K562 (cell line): ENCODE measurements around the gene HDAC1. TPM values are rescaled to one million over a fixed set of nuclear protein-coding genes. Genes with fewer than 3 reads are reported as not detected.
A peak's percentile ranks its signal among the peaks of the same experiment; 100 is the strongest.

Experiments used
- ARID3B ChIP-seq: fragments of 250-450 bp; sonication (Bioruptor Pico); IDR thresholded peaks from 2 replicates; pipeline ENCODE4 v1.4.0; 2020; ENCODE audit warnings: borderline replicate concordance
- BRCA1 ChIP-seq, 2 experiments: fragments of 450-650 bp in 1 of 2; sonication (generic) in 1 of 2; formaldehyde crosslinking in 1 of 2; IDR thresholded peaks; 2 replicates each; pipeline versions ENCODE4 v1.5.0 to v1.6.1; 2017 to 2020; ENCODE audit warnings: mild to moderate bottlenecking in 1 of 2, missing genetic modification reagents in 1 of 2
- ELF4 ChIP-seq: fragments of 450-650 bp; formaldehyde crosslinking; IDR thresholded peaks from 2 replicates; pipeline ENCODE4 v1.4.0; 2022; ENCODE audit warnings: missing genetic modification characterization
- JUNB ChIP-seq: fragments of 450-650 bp; formaldehyde crosslinking; conservative IDR thresholded peaks from 2 replicates; pipeline ENCODE4 v1.4.0; 2020; ENCODE audit warnings: mild to moderate bottlenecking
- KLF1 ChIP-seq: fragments of 450-650 bp; IDR thresholded peaks from 2 replicates; pipeline ENCODE4 v1.6.1; 2016; ENCODE audit warnings: missing genetic modification characterization, missing compliant biosample characterization
- MITF ChIP-seq: IDR thresholded peaks from 2 replicates; pipeline ENCODE4 v1.6.1; 2014; ENCODE audit warnings: antibody characterized with exemption
- NR2F6 ChIP-seq: fragments of 450-650 bp; formaldehyde crosslinking; IDR thresholded peaks from 2 replicates; pipeline ENCODE4 v1.4.0; 2020; ENCODE audit warnings: mild to moderate bottlenecking
- NR3C1 ChIP-seq: sonication (generic); formaldehyde crosslinking; IDR thresholded peaks from 2 replicates; pipeline ENCODE4 v1.8.1; 2022; ENCODE audit warnings: missing genetic modification reagents
- TSHZ1 ChIP-seq: fragments of 250-450 bp; sonication (Bioruptor Pico); IDR thresholded peaks from 2 replicates; pipeline ENCODE4 v1.4.0; 2020; ENCODE audit warnings: mild to moderate bottlenecking, moderate library complexity
- YY1 ChIP-seq, 3 experiments: IDR thresholded peaks; 2 replicates each; pipeline ENCODE4 v1.6.1; 2011; ENCODE audit warnings: low read length in 2 of 3, mild to moderate bottlenecking in 2 of 3, moderate library complexity in 2 of 3, borderline replicate concordance in 1 of 3, control low read depth in 1 of 3, low read depth in 1 of 3; ENCODE audit not compliant: insufficient read depth in 3 of 3, insufficient replicate concordance in 2 of 3, control insufficient read depth in 1 of 3, insufficient read length in 1 of 3; ENCODE audit errors: extremely low read depth in 1 of 3
- ZBTB17 ChIP-seq: fragments of 450-650 bp; formaldehyde crosslinking; IDR thresholded peaks from 2 replicates; pipeline ENCODE4 v1.4.0; 2020; ENCODE audit warnings: mild to moderate bottlenecking
- ZSCAN32 ChIP-seq: fragments of 450-650 bp; formaldehyde crosslinking; IDR thresholded peaks from 2 replicates; pipeline ENCODE4 v1.4.0; 2020; ENCODE audit warnings: mild to moderate bottlenecking, moderate library complexity
- polyA plus RNA-seq, 8 experiments: library from polyadenylated mRNA; depleted of rRNA in 4 of 8; stranded (reverse) in 5 of 8; unstranded in 3 of 8; fragments of >200 nt; fragmentation: Nextera tagmentation in 2 of 8; fragmentation: Illumina TruSeq in 1 of 8; extraction: Ambion mirVana in 2 of 8; extraction: Trizol in 1 of 8; gene quantifications; 2 replicates each; pipeline versions ENCODE4 v1.2.1 to v1.2.3, GENCODE V29; 2011 to 2014; ENCODE audit warnings: inconsistent platforms in 1 of 8, missing spikeins in 1 of 8
- total RNA-seq, 7 experiments: library from RNA; depleted of rRNA in 6 of 7; stranded (reverse); fragments of >200 nt in 6 of 7; fragmentation: Illumina TruSeq in 2 of 7; extraction: Trizol in 2 of 7; gene quantifications; 2 replicates each; pipeline versions ENCODE4 v1.2.1 to v1.2.3, GENCODE V29; 2011 to 2021; ENCODE audit warnings: low replicate concordance in 1 of 7
- TF ChIP-seq, protein P1 (sequence below): fragments of 450-650 bp; IDR thresholded peaks from 2 replicates; pipeline ENCODE4 v1.6.1; 2016
- TF ChIP-seq, protein P2 (sequence below): fragments of 250-450 bp; sonication (Bioruptor Pico); IDR thresholded peaks from 2 replicates; pipeline ENCODE4 v1.8.0; 2022; ENCODE audit warnings: inconsistent platforms, mild to moderate bottlenecking, moderate library complexity, borderline replicate concordance
- TF ChIP-seq, protein P3 (sequence below): fragments of 450-650 bp; formaldehyde crosslinking; IDR thresholded peaks from 2 replicates; pipeline ENCODE4 v1.4.0; 2020; ENCODE audit warnings: mild to moderate bottlenecking

The HDAC1 gene
- total and polyA plus RNA-seq, 9 of the 15 experiments (the other 6 are each of a cell fraction or from before 2014, with no cell fraction given), result 169 to 384 (median 193) TPM

DNA sequence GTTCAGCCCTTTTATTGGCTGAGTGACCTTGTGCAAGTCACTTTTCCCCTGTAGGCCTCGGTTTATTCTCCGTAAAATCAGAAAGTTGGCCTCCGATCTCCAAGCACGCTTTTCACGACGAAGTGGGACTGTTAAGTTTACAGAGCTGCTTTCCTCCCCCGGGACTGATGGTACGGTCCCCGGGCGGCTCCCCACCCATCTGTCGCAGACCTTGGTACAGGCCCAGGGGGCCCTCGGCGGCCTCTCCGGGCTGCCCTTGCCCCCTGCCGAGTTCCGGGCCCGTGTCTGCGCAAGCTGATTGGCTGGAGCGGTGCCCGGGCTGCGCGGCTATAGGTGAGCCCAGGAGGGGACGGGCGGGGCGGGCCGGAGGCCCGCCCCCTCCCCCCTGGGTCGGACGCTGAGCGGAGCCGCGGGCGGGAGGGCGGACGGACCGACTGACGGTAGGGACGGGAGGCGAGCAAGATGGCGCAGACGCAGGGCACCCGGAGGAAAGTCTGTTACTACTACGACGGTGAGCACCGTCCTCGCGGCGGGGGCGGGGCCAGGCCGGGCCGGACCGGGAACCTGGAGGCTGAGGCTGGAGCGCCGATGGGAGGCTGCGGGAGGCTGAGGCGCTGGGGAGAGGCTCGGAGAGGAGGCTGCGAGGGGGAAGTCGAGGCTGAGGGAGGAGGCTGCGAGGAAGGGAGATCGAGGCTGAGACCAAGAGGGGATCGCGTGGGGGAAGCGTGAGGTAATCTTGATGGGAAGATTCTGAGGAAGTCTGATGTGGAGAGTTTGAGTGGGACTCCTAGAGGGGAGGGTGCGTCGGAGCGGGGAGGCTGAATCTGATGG lies at the start of gene HDAC1 (continued):
- TF ChIP-seq TSHZ1 (no peak), JUNB (CRISPR knock-in tag) (no peak), BRCA1 (IDR thresholded peaks at IDR 0.05) (no peak), BRCA1 (CRISPR knock-in tag; IDR thresholded peaks at IDR 0.05) (no peak), ELF4 (CRISPR knock-in tag) (peak; percentile 78), ZBTB17 (CRISPR knock-in tag) (no peak), NR2F6 (peak; percentile 36; the same call in 1 of the 2 replicates), KLF1 (tag) (no peak; the same call in 1 of the 2 replicates), ARID3B (CRISPR knock-in tag) (0 out of 2 replicates have a peak, but pooled peaks have one; percentile 37), NR3C1 (CRISPR knock-in tag) (no peak), ZSCAN32 (CRISPR knock-in tag) (no peak), YY1 (IDR thresholded peaks at IDR 0.05; ENCODE audit: borderline replicate concordance in 1 of 3, control insufficient read depth in 1 of 3, extremely low read depth in 1 of 3, insufficient read depth in 3 of 3, insufficient read length in 1 of 3, insufficient replicate concordance in 2 of 3, low read depth in 1 of 3, low read length in 2 of 3) (peak; percentile 74 to 94 (median 90)), MITF (no peak)
- TF ChIP-seq, protein P1, sequence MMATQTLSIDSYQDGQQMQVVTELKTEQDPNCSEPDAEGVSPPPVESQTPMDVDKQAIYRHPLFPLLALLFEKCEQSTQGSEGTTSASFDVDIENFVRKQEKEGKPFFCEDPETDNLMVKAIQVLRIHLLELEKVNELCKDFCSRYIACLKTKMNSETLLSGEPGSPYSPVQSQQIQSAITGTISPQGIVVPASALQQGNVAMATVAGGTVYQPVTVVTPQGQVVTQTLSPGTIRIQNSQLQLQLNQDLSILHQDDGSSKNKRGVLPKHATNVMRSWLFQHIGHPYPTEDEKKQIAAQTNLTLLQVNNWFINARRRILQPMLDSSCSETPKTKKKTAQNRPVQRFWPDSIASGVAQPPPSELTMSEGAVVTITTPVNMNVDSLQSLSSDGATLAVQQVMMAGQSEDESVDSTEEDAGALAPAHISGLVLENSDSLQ, result peak; percentile 31; the same call in 1 of the 2 replicates
- TF ChIP-seq, protein P2, sequence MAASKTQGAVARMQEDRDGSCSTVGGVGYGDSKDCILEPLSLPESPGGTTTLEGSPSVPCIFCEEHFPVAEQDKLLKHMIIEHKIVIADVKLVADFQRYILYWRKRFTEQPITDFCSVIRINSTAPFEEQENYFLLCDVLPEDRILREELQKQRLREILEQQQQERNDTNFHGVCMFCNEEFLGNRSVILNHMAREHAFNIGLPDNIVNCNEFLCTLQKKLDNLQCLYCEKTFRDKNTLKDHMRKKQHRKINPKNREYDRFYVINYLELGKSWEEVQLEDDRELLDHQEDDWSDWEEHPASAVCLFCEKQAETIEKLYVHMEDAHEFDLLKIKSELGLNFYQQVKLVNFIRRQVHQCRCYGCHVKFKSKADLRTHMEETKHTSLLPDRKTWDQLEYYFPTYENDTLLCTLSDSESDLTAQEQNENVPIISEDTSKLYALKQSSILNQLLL (CRISPR knock-in tag), result no peak
- TF ChIP-seq, protein P3, sequence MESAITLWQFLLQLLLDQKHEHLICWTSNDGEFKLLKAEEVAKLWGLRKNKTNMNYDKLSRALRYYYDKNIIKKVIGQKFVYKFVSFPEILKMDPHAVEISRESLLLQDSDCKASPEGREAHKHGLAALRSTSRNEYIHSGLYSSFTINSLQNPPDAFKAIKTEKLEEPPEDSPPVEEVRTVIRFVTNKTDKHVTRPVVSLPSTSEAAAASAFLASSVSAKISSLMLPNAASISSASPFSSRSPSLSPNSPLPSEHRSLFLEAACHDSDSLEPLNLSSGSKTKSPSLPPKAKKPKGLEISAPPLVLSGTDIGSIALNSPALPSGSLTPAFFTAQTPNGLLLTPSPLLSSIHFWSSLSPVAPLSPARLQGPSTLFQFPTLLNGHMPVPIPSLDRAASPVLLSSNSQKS, result no peak
